WTC11 (cell line): ENCODE results near the gene CTNNAL1. TPM values are rescaled to one million over a fixed set of nuclear protein-coding genes. Genes with fewer than 3 reads are reported as not detected.

Source experiments
- ATAC-seq: fragments of 200-7000 bp; cut with Tn5 transposase; 2 replicates; pipeline ENCODE4 v1.10.0; 2021; ENCODE audit warnings: mild to moderate bottlenecking, moderate library complexity
- CTCF ChIA-PET: fragments of 300-600 bp; sonication (Branson Sonifier 250); formaldehyde crosslinking; loops from one replicate; lab custom pipeline; 2021; ENCODE audit warnings: antibody characterized with exemption; lab: Charles Lee
- POLR2A ChIA-PET: fragments of 350-600 bp; sonication (Branson Sonifier 250); formaldehyde crosslinking; loops from one replicate; lab custom pipeline; 2021; ENCODE audit warnings: antibody characterized with exemption; lab: Charles Lee
- DNase-seq: peaks from one replicate; pipeline ENCODE4 v3.0.0; 2021; ENCODE audit warnings: low spot score
- H3K27ac Mint-ChIP-seq: 2 replicates; pipeline ENCODE4 v1.8.0; 2021; ENCODE audit warnings: mixed read lengths
- H3K27me3 Mint-ChIP-seq: 2 replicates; pipeline ENCODE4 v1.8.0; 2021; ENCODE audit warnings: low read depth, mild to moderate bottlenecking, moderate library complexity, mixed read lengths
- H3K36me3 Mint-ChIP-seq: 2 replicates; pipeline ENCODE4 v1.8.0; 2021; ENCODE audit warnings: mixed read lengths
- H3K4me1 Mint-ChIP-seq: 2 replicates; pipeline ENCODE4 v1.8.0; 2022; ENCODE audit warnings: mixed read lengths
- H3K4me3 Mint-ChIP-seq: 2 replicates; pipeline ENCODE4 v1.8.0; 2021; ENCODE audit warnings: mild to moderate bottlenecking, moderate library complexity, mixed read lengths
- H3K9me3 Mint-ChIP-seq: 2 replicates; pipeline ENCODE4 v1.8.0; 2021; ENCODE audit warnings: mixed read lengths
- CREM ChIP-seq: sonication (generic); formaldehyde crosslinking; IDR thresholded peaks from 2 replicates; pipeline ENCODE4 v1.8.1; 2022; ENCODE audit warnings: mild to moderate bottlenecking, missing genetic modification reagents, moderate library complexity
- ELF4 ChIP-seq: sonication (generic); formaldehyde crosslinking; IDR thresholded peaks from 2 replicates; pipeline ENCODE4 v1.8.1; 2022; ENCODE audit warnings: low read depth, mild to moderate bottlenecking, moderate library complexity, missing genetic modification reagents
- EMX1 ChIP-seq: fragments of 250-450 bp; sonication (Bioruptor Pico); IDR thresholded peaks from 2 replicates; pipeline ENCODE4 v1.8.0; 2021; ENCODE audit warnings: mild to moderate bottlenecking
- FOXJ3 ChIP-seq: sonication (generic); formaldehyde crosslinking; IDR thresholded peaks from 2 replicates; pipeline ENCODE4 v1.9.0; 2021; ENCODE audit warnings: missing genetic modification reagents, mild to moderate bottlenecking, borderline replicate concordance
- HMGA2 ChIP-seq: fragments of 250-450 bp; sonication (Bioruptor Pico); IDR thresholded peaks from 2 replicates; pipeline ENCODE4 v1.4.0; 2021; ENCODE audit warnings: mild to moderate bottlenecking, moderate library complexity
- KAT7 ChIP-seq: sonication (generic); formaldehyde crosslinking; IDR thresholded peaks from 2 replicates; pipeline ENCODE4 v1.8.1; 2023; ENCODE audit warnings: missing genetic modification reagents, mild to moderate bottlenecking, borderline replicate concordance
- NR2C2 ChIP-seq: sonication (generic); formaldehyde crosslinking; IDR thresholded peaks from 2 replicates; pipeline ENCODE4 v1.8.0; 2022; ENCODE audit warnings: mild to moderate bottlenecking, missing genetic modification reagents
- RORB ChIP-seq: fragments of 250-450 bp; sonication (Bioruptor Pico); IDR thresholded peaks from 2 replicates; pipeline ENCODE4 v1.9.0; 2021; ENCODE audit warnings: mild to moderate bottlenecking
- SMAD4 ChIP-seq: sonication (generic); formaldehyde crosslinking; IDR thresholded peaks from 2 replicates; pipeline ENCODE4 v1.8.0; 2022; ENCODE audit warnings: mild to moderate bottlenecking, missing genetic modification reagents
- SOX15 ChIP-seq: fragments of 250-450 bp; sonication (Bioruptor Pico); IDR thresholded peaks from 2 replicates; pipeline ENCODE4 v1.9.0; 2021; ENCODE audit warnings: mild to moderate bottlenecking
- TEAD4 ChIP-seq: sonication (generic); formaldehyde crosslinking; IDR thresholded peaks from 2 replicates; pipeline ENCODE4 v1.8.0; 2022; ENCODE audit warnings: mild to moderate bottlenecking, missing genetic modification reagents
- ZNF121 ChIP-seq: sonication (generic); formaldehyde crosslinking; IDR thresholded peaks from 2 replicates; pipeline ENCODE4 v1.8.0; 2023; ENCODE audit warnings: missing genetic modification reagents
- ZNF317 ChIP-seq: sonication (generic); formaldehyde crosslinking; IDR thresholded peaks from 2 replicates; pipeline ENCODE4 v1.8.1; 2023; ENCODE audit warnings: low read depth, mild to moderate bottlenecking, moderate library complexity, missing genetic modification reagents, borderline replicate concordance
- ZNF423 ChIP-seq: fragments of 250-450 bp; sonication (Bioruptor Pico); IDR thresholded peaks from 2 replicates; pipeline ENCODE4 v2.1.2; 2022; ENCODE audit warnings: mild to moderate bottlenecking, moderate library complexity
- ZNF671 ChIP-seq: fragments of 250-450 bp; sonication (Bioruptor Pico); IDR thresholded peaks from 2 replicates; pipeline ENCODE4 v1.8.0; 2021; ENCODE audit warnings: mild to moderate bottlenecking
- total RNA-seq: library from RNA; stranded (reverse); gene quantifications from 3 replicates; pipeline ENCODE4 v1.2.3, GENCODE V29; 2021
- TF ChIP-seq, protein P1 (sequence below): fragments of 250-450 bp; sonication (Bioruptor Pico); IDR thresholded peaks from 2 replicates; pipeline ENCODE4 v1.9.0; 2021; ENCODE audit warnings: moderate library complexity, mild to moderate bottlenecking, inconsistent platforms, borderline replicate concordance
- TF ChIP-seq, protein P2 (sequence below): sonication (generic); formaldehyde crosslinking; IDR thresholded peaks from 2 replicates; pipeline ENCODE4 v1.8.0; 2023; ENCODE audit warnings: missing genetic modification reagents, mild to moderate bottlenecking, borderline replicate concordance
- TF ChIP-seq, protein P3 (sequence below): sonication (generic); formaldehyde crosslinking; IDR thresholded peaks from 2 replicates; pipeline ENCODE4 v1.8.0; 2023; ENCODE audit warnings: missing genetic modification reagents
- TF ChIP-seq, protein P4 (sequence below): sonication (generic); formaldehyde crosslinking; IDR thresholded peaks from 2 replicates; pipeline ENCODE4 v1.8.1; 2023; ENCODE audit warnings: mild to moderate bottlenecking, missing genetic modification reagents, moderate library complexity
- TF ChIP-seq, protein P5 (sequence below): fragments of 250-450 bp; sonication (Bioruptor Pico); IDR thresholded peaks from 2 replicates; pipeline ENCODE4 v1.9.0; 2021; ENCODE audit warnings: mild to moderate bottlenecking

The CTNNAL1 gene
- total RNA-seq, 1 experiment from 2014 or later: 53.1 TPM

DNA sequence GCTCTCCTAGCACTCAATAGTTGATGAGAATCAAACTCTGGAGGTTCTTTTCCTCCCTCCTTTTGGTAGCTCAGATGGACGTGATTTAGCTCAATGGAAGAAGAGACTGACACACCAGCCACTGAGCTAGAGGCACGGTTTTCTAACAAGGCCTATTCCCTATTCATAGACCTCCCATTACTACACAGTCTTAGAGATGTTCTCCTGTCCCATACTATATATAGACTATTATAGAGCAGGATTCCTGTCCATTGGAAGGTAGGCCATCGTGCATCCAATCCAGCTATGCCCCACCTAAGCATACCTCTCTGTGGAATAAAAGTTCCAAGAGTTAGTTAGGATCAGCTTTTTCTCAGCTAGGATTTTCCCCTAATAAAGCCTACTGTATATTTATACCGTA lies 30.3 kb upstream of the CTNNAL1 start:
- ATAC-seq: no peak
- Mint-ChIP-seq H3K36me3 (peaks cover 67% of the 10 kb centered on the region), H3K27ac (no peak overlapping the region), H3K4me1 (no peaks in the 10 kb centered on the region)
- POLR2A ChIA-PET: no interaction called here
- CTCF ChIA-PET: no interaction called here
- TF ChIP-seq ZNF671 (CRISPR knock-in tag): no peak
- TF ChIP-seq TEAD4: no peak
- TF ChIP-seq HMGA2 (CRISPR knock-in tag): no peak
- no peak for TF ChIP-seq CREM (CRISPR knock-in tag)
- TF ChIP-seq, protein P1, sequence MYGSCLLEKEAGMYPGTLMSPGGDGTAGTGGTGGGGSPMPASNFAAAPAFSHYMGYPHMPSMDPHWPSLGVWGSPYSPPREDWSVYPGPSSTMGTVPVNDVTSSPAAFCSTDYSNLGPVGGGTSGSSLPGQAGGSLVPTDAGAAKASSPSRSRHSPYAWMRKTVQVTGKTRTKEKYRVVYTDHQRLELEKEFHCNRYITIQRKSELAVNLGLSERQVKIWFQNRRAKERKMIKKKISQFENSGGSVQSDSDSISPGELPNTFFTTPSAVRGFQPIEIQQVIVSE: no peak
- no peak for TF ChIP-seq RORB (CRISPR knock-in tag)
- TF ChIP-seq, protein P2, sequence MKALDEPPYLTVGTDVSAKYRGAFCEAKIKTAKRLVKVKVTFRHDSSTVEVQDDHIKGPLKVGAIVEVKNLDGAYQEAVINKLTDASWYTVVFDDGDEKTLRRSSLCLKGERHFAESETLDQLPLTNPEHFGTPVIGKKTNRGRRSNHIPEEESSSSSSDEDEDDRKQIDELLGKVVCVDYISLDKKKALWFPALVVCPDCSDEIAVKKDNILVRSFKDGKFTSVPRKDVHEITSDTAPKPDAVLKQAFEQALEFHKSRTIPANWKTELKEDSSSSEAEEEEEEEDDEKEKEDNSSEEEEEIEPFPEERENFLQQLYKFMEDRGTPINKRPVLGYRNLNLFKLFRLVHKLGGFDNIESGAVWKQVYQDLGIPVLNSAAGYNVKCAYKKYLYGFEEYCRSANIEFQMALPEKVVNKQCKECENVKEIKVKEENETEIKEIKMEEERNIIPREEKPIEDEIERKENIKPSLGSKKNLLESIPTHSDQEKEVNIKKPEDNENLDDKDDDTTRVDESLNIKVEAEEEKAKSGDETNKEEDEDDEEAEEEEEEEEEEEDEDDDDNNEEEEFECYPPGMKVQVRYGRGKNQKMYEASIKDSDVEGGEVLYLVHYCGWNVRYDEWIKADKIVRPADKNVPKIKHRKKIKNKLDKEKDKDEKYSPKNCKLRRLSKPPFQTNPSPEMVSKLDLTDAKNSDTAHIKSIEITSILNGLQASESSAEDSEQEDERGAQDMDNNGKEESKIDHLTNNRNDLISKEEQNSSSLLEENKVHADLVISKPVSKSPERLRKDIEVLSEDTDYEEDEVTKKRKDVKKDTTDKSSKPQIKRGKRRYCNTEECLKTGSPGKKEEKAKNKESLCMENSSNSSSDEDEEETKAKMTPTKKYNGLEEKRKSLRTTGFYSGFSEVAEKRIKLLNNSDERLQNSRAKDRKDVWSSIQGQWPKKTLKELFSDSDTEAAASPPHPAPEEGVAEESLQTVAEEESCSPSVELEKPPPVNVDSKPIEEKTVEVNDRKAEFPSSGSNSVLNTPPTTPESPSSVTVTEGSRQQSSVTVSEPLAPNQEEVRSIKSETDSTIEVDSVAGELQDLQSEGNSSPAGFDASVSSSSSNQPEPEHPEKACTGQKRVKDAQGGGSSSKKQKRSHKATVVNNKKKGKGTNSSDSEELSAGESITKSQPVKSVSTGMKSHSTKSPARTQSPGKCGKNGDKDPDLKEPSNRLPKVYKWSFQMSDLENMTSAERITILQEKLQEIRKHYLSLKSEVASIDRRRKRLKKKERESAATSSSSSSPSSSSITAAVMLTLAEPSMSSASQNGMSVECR: no peak
- TF ChIP-seq ZNF317 (CRISPR knock-in tag): no peak
- TF ChIP-seq KAT7 (CRISPR knock-in tag): no peak
- no peak for TF ChIP-seq ZNF121 (CRISPR knock-in tag)
- no peak for TF ChIP-seq EMX1 (CRISPR knock-in tag)
- TF ChIP-seq SOX15 (CRISPR knock-in tag): no peak
- TF ChIP-seq, protein P3, sequence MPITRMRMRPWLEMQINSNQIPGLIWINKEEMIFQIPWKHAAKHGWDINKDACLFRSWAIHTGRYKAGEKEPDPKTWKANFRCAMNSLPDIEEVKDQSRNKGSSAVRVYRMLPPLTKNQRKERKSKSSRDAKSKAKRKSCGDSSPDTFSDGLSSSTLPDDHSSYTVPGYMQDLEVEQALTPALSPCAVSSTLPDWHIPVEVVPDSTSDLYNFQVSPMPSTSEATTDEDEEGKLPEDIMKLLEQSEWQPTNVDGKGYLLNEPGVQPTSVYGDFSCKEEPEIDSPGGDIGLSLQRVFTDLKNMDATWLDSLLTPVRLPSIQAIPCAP: no peak
- TF ChIP-seq, protein P4, sequence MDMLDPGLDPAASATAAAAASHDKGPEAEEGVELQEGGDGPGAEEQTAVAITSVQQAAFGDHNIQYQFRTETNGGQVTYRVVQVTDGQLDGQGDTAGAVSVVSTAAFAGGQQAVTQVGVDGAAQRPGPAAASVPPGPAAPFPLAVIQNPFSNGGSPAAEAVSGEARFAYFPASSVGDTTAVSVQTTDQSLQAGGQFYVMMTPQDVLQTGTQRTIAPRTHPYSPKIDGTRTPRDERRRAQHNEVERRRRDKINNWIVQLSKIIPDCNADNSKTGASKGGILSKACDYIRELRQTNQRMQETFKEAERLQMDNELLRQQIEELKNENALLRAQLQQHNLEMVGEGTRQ (CRISPR knock-in tag): no peak
- TF ChIP-seq, protein P5, sequence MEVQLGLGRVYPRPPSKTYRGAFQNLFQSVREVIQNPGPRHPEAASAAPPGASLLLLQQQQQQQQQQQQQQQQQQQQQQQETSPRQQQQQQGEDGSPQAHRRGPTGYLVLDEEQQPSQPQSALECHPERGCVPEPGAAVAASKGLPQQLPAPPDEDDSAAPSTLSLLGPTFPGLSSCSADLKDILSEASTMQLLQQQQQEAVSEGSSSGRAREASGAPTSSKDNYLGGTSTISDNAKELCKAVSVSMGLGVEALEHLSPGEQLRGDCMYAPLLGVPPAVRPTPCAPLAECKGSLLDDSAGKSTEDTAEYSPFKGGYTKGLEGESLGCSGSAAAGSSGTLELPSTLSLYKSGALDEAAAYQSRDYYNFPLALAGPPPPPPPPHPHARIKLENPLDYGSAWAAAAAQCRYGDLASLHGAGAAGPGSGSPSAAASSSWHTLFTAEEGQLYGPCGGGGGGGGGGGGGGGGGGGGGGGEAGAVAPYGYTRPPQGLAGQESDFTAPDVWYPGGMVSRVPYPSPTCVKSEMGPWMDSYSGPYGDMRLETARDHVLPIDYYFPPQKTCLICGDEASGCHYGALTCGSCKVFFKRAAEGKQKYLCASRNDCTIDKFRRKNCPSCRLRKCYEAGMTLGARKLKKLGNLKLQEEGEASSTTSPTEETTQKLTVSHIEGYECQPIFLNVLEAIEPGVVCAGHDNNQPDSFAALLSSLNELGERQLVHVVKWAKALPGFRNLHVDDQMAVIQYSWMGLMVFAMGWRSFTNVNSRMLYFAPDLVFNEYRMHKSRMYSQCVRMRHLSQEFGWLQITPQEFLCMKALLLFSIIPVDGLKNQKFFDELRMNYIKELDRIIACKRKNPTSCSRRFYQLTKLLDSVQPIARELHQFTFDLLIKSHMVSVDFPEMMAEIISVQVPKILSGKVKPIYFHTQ (CRISPR knock-in tag): no peak
- TF ChIP-seq FOXJ3: no peak
- TF ChIP-seq SMAD4 (CRISPR knock-in tag): no peak
- TF ChIP-seq ELF4: no peak
- TF ChIP-seq, all 79 proteins: peak for 0
- no peak overlapping the region for H3K4me3 Mint-ChIP-seq
- no peaks in the 10 kb centered on the region for H3K27me3 Mint-ChIP-seq
- no peak for DNase-seq
- peaks cover 15% of the 10 kb centered on the region for H3K9me3 Mint-ChIP-seq

DNA sequence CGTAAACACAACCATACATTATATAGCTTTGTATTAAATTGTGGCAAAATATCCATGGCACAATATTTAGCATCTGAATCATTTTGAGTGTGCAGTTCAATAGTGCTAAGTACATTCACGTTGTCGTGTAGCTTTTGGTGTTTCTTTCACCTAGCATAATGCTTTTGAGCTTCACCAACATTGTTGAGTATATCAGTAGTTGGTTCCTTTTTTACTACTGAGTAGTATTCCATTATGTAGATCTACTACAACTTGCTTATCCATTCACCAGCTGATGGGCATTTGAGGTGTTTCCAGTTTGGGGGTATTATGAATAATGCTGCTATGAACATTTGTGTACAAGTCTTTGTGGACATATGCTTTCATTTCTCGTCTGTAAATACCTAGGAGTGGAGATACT lies 27.3 kb upstream of the CTNNAL1 start:
- ChIA-PET POLR2A (no interaction called here), CTCF (no interaction called here)
- Mint-ChIP-seq H3K27me3 (no peaks in the 10 kb centered on the region), H3K36me3 (peaks cover 64% of the 10 kb centered on the region), H3K9me3 (peaks cover 15% of the 10 kb centered on the region), H3K4me1 (no peaks in the 10 kb centered on the region), H3K27ac (no peak overlapping the region), H3K4me3 (no peak overlapping the region)
- ATAC-seq (no peak), DNase-seq (no peak)
- TF ChIP-seq ZNF423 (CRISPR knock-in tag) (no peak), TEAD4 (no peak), NR2C2 (no peak)
